Activated CD4-positive, alpha-beta T cell treated with anti-CD3 and anti-CD28 coated beads, Interleukin-2, amount 50 U/mL, for 24 hours (primary cell): Measurements from ENCODE around the gene KCNH2.
A peak's percentile ranks its signal among the peaks of the same experiment; 100 is the strongest.

Source experiments
- DNase-seq, 2 donors: peaks; one replicate each; pipeline ENCODE4 v3.0.0-alpha.2; 2020; ENCODE audit warnings: low read depth in 1 of 2, low spot score in 1 of 2

Gene KCNH2

GRCh38 chr7:150976529-150977381 lies 1.4 kb downstream of the KCNH2 start:
- no peak for DNase-seq

- no peak for DNase-seq
Measured at GRCh38 chr7:150975536-150976319, 2.4 kb downstream of the KCNH2 start.

- peak; percentile 54 to 63 for DNase-seq
Measured at GRCh38 chr7:150974468-150975391, 3.4 kb downstream of the KCNH2 start.

- no peak for DNase-seq
Measured at GRCh38 chr7:150973571-150974451, 4.3 kb downstream of the KCNH2 start.

GRCh38 chr7:150972741-150973140 lies 5.4 kb downstream of the KCNH2 start:
- DNase-seq = no peak

GRCh38 chr7:150972023-150972468 lies 6.1 kb downstream of the KCNH2 start:
- no peak for DNase-seq

- DNase-seq = no peak
Measured at GRCh38 chr7:150971242-150972022, 6.7 kb downstream of the KCNH2 start.

- no peak for DNase-seq
Measured at GRCh38 chr7:150970424-150970823, 7.7 kb downstream of the KCNH2 start.

GRCh38 chr7:150969475-150969874 lies 8.6 kb downstream of the KCNH2 start:
- no peak for DNase-seq

- no peak for DNase-seq
Measured at GRCh38 chr7:150968734-150969372, 9.3 kb downstream of the KCNH2 start.

- no peak for DNase-seq
Measured at GRCh38 chr7:150968056-150968733, 9.9 kb downstream of the KCNH2 start.

GRCh38 chr7:150967349-150967748 lies 10.8 kb downstream of the KCNH2 start:
- DNase-seq = no peak

GRCh38 chr7:150966002-150966401 lies 12.1 kb downstream of the KCNH2 start:
- DNase-seq = no peak

GRCh38 chr7:150965273-150965830 lies 12.8 kb downstream of the KCNH2 start:
- DNase-seq = no peak

GRCh38 chr7:150964593-150965111 lies 13.5 kb downstream of the KCNH2 start:
- no peak for DNase-seq

- no peak for DNase-seq
Measured at GRCh38 chr7:150963707-150964559, 14.2 kb downstream of the KCNH2 start.
